Panc1 (cell line): ENCODE data around the gene CNGA4. TPM values are rescaled to one million over a fixed set of nuclear protein-coding genes. Genes with fewer than 3 reads are reported as not detected.

ENCODE experiments used
- ATAC-seq: fragments of 200-7000 bp; cut with Tn5 transposase; 2 replicates; pipeline ENCODE4 v1.9.1; 2020; ENCODE audit warnings: mild to moderate bottlenecking, moderate library complexity
- BruUV-seq: library from RNA; stranded (reverse); fragments of 400-500 nt; replicated peaks from 2 replicates; lab custom pipeline; 2021; lab: Mats Ljungman, UMichigan
- CTCF ChIA-PET: fragments of 300-600 bp; sonication (Branson Sonifier 250); formaldehyde crosslinking; loops from one replicate; lab custom pipeline; 2022; ENCODE audit warnings: antibody characterized with exemption; lab: Charles Lee
- POLR2A ChIA-PET: fragments of 300-600 bp; sonication (Branson Sonifier 250); formaldehyde crosslinking; loops from one replicate; lab custom pipeline; 2022; ENCODE audit warnings: antibody characterized with exemption; lab: Charles Lee
- DNase-seq: peaks from one replicate; pipeline ENCODE4 v3.0.0-alpha.2; 2010; ENCODE audit warnings: low read depth, low spot score
- H3K27ac ChIP-seq: 2 replicates; pipeline ENCODE4 v1.5.1; 2011; ENCODE audit warnings: mild to moderate bottlenecking, low read length, inconsistent platforms
- H3K27me3 ChIP-seq: fragments of 200-500 bp; sonication (Bioruptor generic); 2 replicates; pipeline ENCODE4 v1.6.0; 2014; ENCODE audit warnings: low read length, inconsistent platforms; ENCODE audit not compliant: control insufficient read depth, insufficient read depth
- H3K36me3 ChIP-seq: fragments of 200-500 bp; sonication (Bioruptor generic); 2 replicates; pipeline ENCODE4 v1.5.1; 2014; ENCODE audit warnings: inconsistent platforms, mild to moderate bottlenecking, low read length, moderate library complexity; ENCODE audit not compliant: control insufficient read depth, insufficient read depth
- H3K4me1 ChIP-seq: 2 replicates; pipeline ENCODE4 v1.5.1; 2011; ENCODE audit warnings: inconsistent platforms, mild to moderate bottlenecking, low read length, moderate library complexity; ENCODE audit not compliant: control insufficient read depth, insufficient read depth
- H3K4me3 ChIP-seq, 2 experiments: 2 replicates each; pipeline ENCODE4 v1.5.1; 2011 to 2012; ENCODE audit warnings: low read depth in 2 of 2, low read length in 2 of 2, mild to moderate bottlenecking in 2 of 2, inconsistent platforms in 1 of 2, moderate library complexity in 1 of 2
- H3K9me3 ChIP-seq: fragments of 200-500 bp; sonication (Bioruptor generic); 2 replicates; pipeline ENCODE4 v1.5.1; 2014; ENCODE audit warnings: low read depth, mild to moderate bottlenecking, inconsistent platforms, low read length, moderate library complexity; ENCODE audit not compliant: control insufficient read depth, insufficient read depth
- POLR2AphosphoS5 ChIP-seq: IDR thresholded peaks from 2 replicates; pipeline ENCODE4 v1.6.1; 2012; ENCODE audit warnings: mild to moderate bottlenecking, low read depth, low read length, moderate library complexity
- SIN3A ChIP-seq: IDR thresholded peaks from 2 replicates; pipeline ENCODE4 v1.6.1; 2012; ENCODE audit warnings: low read depth, mild to moderate bottlenecking, low read length, moderate library complexity, borderline replicate concordance; ENCODE audit not compliant: insufficient read depth
- TCF7L2 ChIP-seq: IDR thresholded peaks from 2 replicates; pipeline ENCODE4 v1.6.1; 2011; ENCODE audit warnings: mild to moderate bottlenecking, low read depth, low read length, inconsistent platforms
- in situ Hi-C: cut with HindIII; loops from 2 replicates; pipeline ENCODE4 v1.10.0; 2016; ENCODE audit warnings: low sequenced_read_pairs, low pct_unique_long_range_greater_than_20kb
- intact Hi-C: fragments of 100-400 bp; cut with micrococcal nuclease; formaldehyde crosslinking; loops from one replicate; pipeline ENCODE4 v1.10.0; 2022; ENCODE audit not compliant: unreplicated experiment
- total RNA-seq: library from RNA; stranded (reverse); gene quantifications from one replicate; pipeline ENCODE4 v1.2.1, GENCODE V29; 2021; ENCODE audit not compliant: unreplicated experiment
- TF ChIP-seq, protein P1 (sequence below): fragments of 450-650 bp; IDR thresholded peaks from 2 replicates; pipeline ENCODE4 v1.5.1; 2017; ENCODE audit warnings: mild to moderate bottlenecking
- TF ChIP-seq, protein P2 (sequence below), 2 experiments: IDR thresholded peaks; 2 replicates each; pipeline ENCODE4 v1.6.1; 2011 to 2012; ENCODE audit warnings: low read depth in 2 of 2, control low read depth in 1 of 2, low read length in 1 of 2, mild to moderate bottlenecking in 1 of 2, moderate library complexity in 1 of 2; ENCODE audit not compliant: insufficient read depth in 1 of 2

The CNGA4 gene
- total RNA-seq, 1 experiment from 2014 or later: 0.62 TPM

DNA sequence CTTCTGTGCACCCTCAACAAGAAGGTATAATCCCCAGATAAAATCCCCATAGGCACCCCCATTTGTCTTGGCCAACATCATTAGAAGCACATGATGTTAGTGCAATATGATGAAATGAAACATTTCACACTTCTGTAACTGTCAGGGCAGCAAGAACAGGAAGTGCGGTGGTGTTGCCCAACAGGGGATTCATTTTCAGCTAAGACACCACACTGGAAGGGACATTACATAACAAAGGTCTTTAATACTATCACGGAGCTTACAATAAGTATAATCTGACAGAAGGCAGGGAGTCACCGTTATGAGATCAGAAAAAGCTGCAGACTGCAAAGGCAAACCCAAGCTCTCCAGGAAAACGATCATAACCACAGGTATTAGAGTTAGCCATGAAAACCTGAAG, 37.9 kb upstream of the CNGA4 start:
- DNase-seq (no peak), ATAC-seq (no peak)
- Histone ChIP-seq H3K27me3 (no peaks in the 10 kb centered on the region; the same call in 1 of the 2 replicates), H3K27ac (no peak overlapping the region), H3K36me3 (no peaks in the 10 kb centered on the region), H3K4me1 (no peaks in the 10 kb centered on the region), H3K9me3 (no peaks in the 10 kb centered on the region), H3K4me3 (no peak overlapping the region)
- in situ Hi-C loops (no loop called here), intact Hi-C loops (no loop called here)
- TF ChIP-seq TCF7L2 (no peak), SIN3A (no peak), POLR2AphosphoS5 (no peak)
- TF ChIP-seq, protein P1, sequence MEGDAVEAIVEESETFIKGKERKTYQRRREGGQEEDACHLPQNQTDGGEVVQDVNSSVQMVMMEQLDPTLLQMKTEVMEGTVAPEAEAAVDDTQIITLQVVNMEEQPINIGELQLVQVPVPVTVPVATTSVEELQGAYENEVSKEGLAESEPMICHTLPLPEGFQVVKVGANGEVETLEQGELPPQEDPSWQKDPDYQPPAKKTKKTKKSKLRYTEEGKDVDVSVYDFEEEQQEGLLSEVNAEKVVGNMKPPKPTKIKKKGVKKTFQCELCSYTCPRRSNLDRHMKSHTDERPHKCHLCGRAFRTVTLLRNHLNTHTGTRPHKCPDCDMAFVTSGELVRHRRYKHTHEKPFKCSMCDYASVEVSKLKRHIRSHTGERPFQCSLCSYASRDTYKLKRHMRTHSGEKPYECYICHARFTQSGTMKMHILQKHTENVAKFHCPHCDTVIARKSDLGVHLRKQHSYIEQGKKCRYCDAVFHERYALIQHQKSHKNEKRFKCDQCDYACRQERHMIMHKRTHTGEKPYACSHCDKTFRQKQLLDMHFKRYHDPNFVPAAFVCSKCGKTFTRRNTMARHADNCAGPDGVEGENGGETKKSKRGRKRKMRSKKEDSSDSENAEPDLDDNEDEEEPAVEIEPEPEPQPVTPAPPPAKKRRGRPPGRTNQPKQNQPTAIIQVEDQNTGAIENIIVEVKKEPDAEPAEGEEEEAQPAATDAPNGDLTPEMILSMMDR: no peak
- TF ChIP-seq, protein P2, sequence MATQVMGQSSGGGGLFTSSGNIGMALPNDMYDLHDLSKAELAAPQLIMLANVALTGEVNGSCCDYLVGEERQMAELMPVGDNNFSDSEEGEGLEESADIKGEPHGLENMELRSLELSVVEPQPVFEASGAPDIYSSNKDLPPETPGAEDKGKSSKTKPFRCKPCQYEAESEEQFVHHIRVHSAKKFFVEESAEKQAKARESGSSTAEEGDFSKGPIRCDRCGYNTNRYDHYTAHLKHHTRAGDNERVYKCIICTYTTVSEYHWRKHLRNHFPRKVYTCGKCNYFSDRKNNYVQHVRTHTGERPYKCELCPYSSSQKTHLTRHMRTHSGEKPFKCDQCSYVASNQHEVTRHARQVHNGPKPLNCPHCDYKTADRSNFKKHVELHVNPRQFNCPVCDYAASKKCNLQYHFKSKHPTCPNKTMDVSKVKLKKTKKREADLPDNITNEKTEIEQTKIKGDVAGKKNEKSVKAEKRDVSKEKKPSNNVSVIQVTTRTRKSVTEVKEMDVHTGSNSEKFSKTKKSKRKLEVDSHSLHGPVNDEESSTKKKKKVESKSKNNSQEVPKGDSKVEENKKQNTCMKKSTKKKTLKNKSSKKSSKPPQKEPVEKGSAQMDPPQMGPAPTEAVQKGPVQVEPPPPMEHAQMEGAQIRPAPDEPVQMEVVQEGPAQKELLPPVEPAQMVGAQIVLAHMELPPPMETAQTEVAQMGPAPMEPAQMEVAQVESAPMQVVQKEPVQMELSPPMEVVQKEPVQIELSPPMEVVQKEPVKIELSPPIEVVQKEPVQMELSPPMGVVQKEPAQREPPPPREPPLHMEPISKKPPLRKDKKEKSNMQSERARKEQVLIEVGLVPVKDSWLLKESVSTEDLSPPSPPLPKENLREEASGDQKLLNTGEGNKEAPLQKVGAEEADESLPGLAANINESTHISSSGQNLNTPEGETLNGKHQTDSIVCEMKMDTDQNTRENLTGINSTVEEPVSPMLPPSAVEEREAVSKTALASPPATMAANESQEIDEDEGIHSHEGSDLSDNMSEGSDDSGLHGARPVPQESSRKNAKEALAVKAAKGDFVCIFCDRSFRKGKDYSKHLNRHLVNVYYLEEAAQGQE (IDR thresholded peaks at IDR 0.05; ENCODE audit: insufficient read depth in 1 of 2, low read depth in 2 of 2, low read length in 1 of 2): no peak
- no TSS peak for BruUV-seq
- ChIA-PET POLR2A (interaction anchor here (0.6 kb wide), 1 partner anchor 93 kb away, joined by 5 read pairs; no protein-coding TSS in a partner anchor), CTCF (no interaction called here)

DNA sequence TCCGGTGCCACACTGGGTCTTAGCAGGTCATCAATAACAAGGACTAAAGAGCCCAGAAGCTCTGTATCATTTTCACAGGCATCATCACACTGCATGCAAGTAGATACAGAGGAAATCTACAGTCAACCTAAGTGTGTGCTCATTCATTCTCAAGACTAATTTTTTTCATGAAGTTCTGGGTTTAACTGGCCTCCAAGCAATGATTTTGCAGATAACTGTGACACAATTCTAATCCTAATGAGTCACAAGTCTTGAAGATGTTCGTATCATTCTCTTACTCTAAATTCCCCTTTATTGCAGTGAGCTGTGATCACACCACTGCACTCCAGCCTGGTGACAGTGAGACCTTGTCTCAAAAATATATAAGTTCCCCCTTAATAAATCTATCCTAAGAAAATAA, 37.4 kb upstream of the CNGA4 start:
- DNase-seq (no peak), ATAC-seq (no peak)
- no peak for TF ChIP-seq POLR2AphosphoS5
- TF ChIP-seq SIN3A: no peak
- TF ChIP-seq TCF7L2: no peak
- TF ChIP-seq, protein P2 (IDR thresholded peaks at IDR 0.05; ENCODE audit: insufficient read depth in 1 of 2, low read depth in 2 of 2, low read length in 1 of 2): no peak
- TF ChIP-seq, protein P1: no peak
- H3K27ac ChIP-seq: no peak overlapping the region
- H3K9me3 ChIP-seq: no peaks in the 10 kb centered on the region
- in situ Hi-C loops (no loop called here), intact Hi-C loops (no loop called here)
- no peak overlapping the region for H3K4me3 ChIP-seq
- POLR2A ChIA-PET: no interaction called here
- H3K4me1 ChIP-seq: no peaks in the 10 kb centered on the region
- CTCF ChIA-PET: no interaction called here
- no TSS peak for BruUV-seq
- no peaks in the 10 kb centered on the region; the same call in 1 of the 2 replicates for H3K27me3 ChIP-seq
- no peaks in the 10 kb centered on the region; the same call in 1 of the 2 replicates for H3K36me3 ChIP-seq
